Measurements from ENCODE around the gene RETREG1. TPM values are rescaled to one million over a fixed set of nuclear protein-coding genes. Genes with fewer than 3 reads are reported as not detected.

Gene RETREG1
- total RNA-seq, 1 experiment from 2014 or later: 3.4 TPM

DNA sequence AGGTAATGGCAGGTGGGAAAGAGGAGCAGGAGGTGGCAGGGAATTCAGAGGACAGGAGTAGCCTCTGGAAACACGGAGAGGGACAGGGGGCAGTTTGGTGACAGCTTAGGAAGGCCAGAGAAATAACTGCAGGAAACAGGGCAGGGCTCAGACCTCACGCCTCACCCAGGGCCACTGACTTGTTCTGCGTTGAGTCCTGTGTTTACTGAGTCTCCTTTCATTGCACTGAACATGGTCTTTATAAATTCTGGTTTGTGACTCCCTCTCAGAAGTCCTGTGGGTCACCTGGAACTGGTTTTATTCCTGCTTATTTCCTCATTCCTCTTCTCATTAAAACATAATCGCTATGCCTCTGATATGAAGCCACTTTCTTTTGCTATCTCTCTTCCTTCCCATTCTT is 96.0 kb downstream of the RETREG1 start:
- H3K9ac ChIP-seq (ENCODE audit: extremely low read depth, insufficient read length, low read length): no peak overlapping the region
- no peak overlapping the region for H2BK5ac ChIP-seq (ENCODE audit: insufficient read length, low read length)
- no peak overlapping the region for H2BK15ac ChIP-seq (ENCODE audit: low read depth, low read length)
- Mint-ChIP-seq H3K4me3 (no peak overlapping the region), H3K36me3 (ENCODE audit: insufficient read depth in 1 of 3, low read depth in 3 of 3) (no peaks in the 10 kb centered on the region), H3K27ac (no peak overlapping the region; a peak in 1 of 7 replicates), H3K27me3 (ENCODE audit: low read depth) (peaks cover 6% of the 10 kb centered on the region), H3K4me1 (no peaks in the 10 kb centered on the region), H3K9me3 (no peaks in the 10 kb centered on the region)
- no peaks in the 10 kb centered on the region for H3K9me3 ChIP-seq (ENCODE audit: control insufficient read depth, low read depth, low read length)
- DNase-seq: no peak
- no peak overlapping the region for H3K56ac ChIP-seq (ENCODE audit: insufficient read length, low read depth, low read length)
- H4K5ac ChIP-seq (ENCODE audit: insufficient read length, low read depth, low read length): no peak overlapping the region
- H3K27me3 ChIP-seq (ENCODE audit: insufficient read depth, low read length): no peaks in the 10 kb centered on the region
- no peak overlapping the region for H2AK5ac ChIP-seq (ENCODE audit: insufficient read length, low read length)
- no peak overlapping the region for H3K14ac ChIP-seq (ENCODE audit: insufficient read depth, low read length)
- H4K91ac ChIP-seq (ENCODE audit: insufficient read length, low read depth, low read length): no peak overlapping the region
- no peak overlapping the region for H3K18ac ChIP-seq (ENCODE audit: insufficient read length, low read depth, low read length)
- no peaks in the 10 kb centered on the region for H3K79me2 ChIP-seq (ENCODE audit: insufficient read depth, low read length)
- H3K4me2 ChIP-seq (ENCODE audit: insufficient read depth, insufficient read length, low read length): no peak overlapping the region
- no peaks in the 10 kb centered on the region for H3K4me1 ChIP-seq (ENCODE audit: insufficient read depth, low read length)
- H4K8ac ChIP-seq (replicated peaks; ENCODE audit: insufficient read length, low read depth, low read length): no peak overlapping the region
- H3K23ac ChIP-seq (ENCODE audit: insufficient read length, low read depth, low read length): no peak overlapping the region
- no peak overlapping the region for H3K27ac ChIP-seq (ENCODE audit: insufficient read length, low read depth, low read length)
- WGBS (ENCODE audit: extremely low coverage, insufficient read length, low lambda C conversion rate): 100% methylated on average over 1 of the region's 4 CpGs
- H2AFZ ChIP-seq (ENCODE audit: low read length): no peak overlapping the region
- no peak overlapping the region for H2BK12ac ChIP-seq (ENCODE audit: insufficient read length, low read depth, low read length)
- no peak overlapping the region for H2BK120ac ChIP-seq (ENCODE audit: low read depth, low read length, poor library complexity, severe bottlenecking)
- H3T11ph ChIP-seq (ENCODE audit: low read length): no peak overlapping the region
- no peaks in the 10 kb centered on the region for H4K20me1 ChIP-seq (ENCODE audit: control insufficient read depth, insufficient read depth, insufficient read length)
- H3K23me2 ChIP-seq (ENCODE audit: insufficient read length, low read depth, low read length, poor library complexity, severe bottlenecking): no peaks in the 10 kb centered on the region
- no peak overlapping the region for H3K4ac ChIP-seq (ENCODE audit: low read depth, low read length)
- no peaks in the 10 kb centered on the region for H3K79me1 ChIP-seq (ENCODE audit: insufficient read depth, low read depth, low read length, poor library complexity, severe bottlenecking)
- H2BK20ac ChIP-seq (ENCODE audit: low read depth, low read length, poor library complexity, severe bottlenecking): no peak overlapping the region
- TF ChIP-seq CTCF (conservative IDR thresholded peaks at IDR 0.05): no peak
